Activated CD8-positive, alpha-beta memory T cell treated with anti-CD3 and anti-CD28 coated beads, Interleukin-2, amount 50 U/mL, for 48 hours (primary cell): Measurements from ENCODE around the gene PRUNE2.
"Not testable (repeated sequence)": the region's sequence is repeated elsewhere in the genome, so short reads cannot be mapped to it uniquely, and the experiment has no call there.

Experiments used
- DNase-seq: peaks from one replicate; pipeline ENCODE4 v3.0.0-alpha.2; 2020

Gene PRUNE2

DNA sequence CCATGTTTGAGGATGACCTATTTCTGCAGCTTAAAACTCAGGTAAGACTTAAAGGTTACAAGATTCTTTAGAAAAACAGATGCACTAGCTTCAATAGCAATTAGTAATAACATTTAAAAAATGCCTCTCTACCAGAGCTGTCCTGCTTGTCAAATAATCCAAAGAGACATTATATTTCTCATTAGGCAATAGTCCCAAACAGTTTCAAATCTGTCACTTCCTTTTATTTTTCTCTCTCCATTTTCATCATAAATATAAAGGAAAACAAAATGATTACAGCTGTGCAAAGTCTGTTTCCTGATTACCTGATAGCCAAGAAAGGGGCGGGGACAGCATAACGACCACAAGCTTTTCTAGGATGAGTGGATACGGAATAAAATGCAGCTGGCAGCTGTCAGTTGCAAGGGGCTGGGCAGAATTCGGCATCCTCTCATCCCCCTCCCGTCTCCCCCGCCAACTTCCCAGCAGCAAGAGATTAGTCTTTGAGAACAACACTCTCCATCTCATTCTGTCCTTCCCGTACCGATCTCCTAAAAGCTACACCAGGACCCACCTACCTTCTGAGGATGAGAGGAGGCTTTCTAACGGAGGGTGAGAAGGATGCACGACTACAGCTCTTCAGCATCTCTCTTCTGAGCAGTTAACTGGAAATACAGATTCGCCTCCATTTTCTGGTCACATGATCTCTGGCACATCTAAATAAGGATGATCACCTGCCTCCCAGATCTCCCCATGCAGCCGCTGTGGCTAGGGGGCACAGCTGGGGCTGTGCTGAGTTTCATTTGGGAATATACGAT is 214.2 kb downstream of the PRUNE2 start:
- no peak for DNase-seq

DNA sequence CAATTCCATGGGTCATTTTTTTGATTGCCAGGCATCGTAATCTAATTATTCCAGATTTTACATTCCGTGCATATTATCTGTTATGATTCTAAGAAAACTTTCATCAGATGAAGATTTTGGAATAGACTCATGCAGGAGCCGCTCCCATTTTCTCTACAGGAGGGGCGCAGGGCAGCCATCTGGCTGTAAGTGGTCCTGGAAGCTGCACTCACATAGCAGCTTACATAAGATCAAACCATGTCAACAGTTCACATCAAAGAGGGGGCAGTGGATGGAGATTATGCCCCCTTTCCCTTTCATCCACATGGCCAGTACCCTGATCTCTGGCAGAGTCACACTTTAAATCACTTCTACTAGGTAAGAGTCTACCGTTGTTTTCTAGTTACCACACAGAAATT is 214.9 kb downstream of the PRUNE2 start:
- DNase-seq = no peak

DNA sequence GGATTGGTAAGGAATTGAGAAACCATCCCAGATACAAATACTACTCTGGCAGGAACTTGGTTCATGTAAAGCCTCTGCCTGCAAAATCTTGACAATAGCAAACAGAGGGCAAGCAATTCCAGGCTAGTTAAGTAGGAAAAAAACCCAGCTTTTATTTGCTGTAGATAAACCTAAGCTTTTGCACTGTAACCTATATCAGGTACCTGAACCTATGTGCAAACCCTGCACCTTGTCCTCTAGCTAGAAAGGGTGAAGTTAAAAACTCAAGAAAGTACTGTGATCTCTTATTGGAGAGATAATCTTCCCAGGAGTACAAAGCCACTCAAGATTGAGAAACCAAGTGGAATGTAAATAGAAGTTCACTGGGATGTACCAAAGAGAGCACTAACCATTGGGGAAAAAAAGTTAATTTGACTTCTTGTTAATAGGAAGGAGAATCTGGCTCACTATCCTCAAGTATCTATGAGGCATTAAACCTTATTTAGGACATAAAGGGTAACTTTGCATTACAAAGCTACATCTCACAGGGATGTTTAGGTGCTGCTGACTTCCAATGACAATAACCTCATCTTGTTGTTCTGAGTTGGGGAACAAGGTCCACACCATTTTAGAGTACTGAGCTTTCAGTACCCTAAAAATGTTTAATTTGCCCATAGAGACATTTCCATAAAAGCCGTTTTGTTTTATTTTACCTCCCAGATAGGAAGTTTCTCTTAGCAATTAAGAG is 215.5 kb downstream of the PRUNE2 start:
- no peak for DNase-seq

DNA sequence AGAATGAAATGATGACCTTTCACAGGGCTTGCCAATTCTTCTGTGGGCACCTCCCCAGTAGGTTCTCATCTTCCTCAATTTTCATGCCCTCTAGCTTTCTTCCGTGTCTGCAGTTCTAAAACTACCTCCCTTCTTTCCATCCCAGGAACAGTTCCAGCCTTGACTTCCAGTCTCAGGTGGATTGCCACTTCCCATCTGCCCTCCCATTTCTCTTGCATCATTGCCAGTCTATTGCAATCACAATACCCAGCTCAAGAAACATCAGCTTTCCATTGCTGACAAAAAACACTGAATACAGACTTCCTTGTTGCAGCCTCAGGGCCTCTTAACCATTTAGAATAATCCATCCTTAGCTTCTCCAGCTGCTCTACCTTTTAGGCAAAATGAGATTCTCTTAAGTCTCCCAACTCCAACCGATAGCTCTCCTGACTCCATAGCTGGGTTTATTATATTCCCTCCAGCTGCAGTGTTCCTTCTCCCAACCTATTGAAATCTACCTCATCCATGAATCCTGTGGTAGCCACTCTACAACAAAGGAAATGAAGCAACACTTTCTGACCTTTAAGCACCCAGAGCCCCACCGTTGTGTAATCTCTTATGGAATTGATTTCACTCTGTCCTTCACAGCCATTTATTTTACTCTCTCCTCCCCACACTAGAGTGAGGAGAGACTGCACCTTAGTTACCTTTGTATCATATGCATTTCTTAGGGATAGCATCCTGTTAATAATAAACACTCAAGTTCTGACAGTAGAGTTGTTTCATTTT is 217.3 kb downstream of the PRUNE2 start:
- no peak for DNase-seq

DNA sequence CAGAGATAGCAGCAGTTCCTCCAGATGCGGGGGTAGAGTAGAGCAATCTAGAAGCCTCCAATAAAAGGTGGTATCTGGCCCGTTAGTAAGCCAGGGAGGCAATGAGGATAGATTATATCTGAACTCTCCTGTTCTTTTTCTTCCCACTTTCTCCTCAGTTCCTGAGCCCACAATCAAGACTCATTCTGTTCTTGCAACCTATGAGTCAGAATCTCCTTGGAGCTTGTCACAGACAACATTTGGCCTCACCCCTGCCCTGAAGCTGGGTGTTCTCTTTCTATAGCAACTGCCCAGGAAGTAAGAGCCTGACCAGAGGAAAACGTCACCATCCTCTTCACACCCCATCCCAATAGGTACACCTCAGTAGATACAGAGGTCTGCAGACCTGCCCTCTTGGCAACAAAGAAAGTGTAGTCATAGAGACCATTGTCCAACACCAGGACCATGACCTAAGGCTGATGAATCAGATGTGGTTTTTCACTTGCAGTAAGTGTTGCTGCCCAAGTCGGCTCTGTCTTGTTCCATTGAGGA is 218.0 kb downstream of the PRUNE2 start:
- DNase-seq = no peak

DNA sequence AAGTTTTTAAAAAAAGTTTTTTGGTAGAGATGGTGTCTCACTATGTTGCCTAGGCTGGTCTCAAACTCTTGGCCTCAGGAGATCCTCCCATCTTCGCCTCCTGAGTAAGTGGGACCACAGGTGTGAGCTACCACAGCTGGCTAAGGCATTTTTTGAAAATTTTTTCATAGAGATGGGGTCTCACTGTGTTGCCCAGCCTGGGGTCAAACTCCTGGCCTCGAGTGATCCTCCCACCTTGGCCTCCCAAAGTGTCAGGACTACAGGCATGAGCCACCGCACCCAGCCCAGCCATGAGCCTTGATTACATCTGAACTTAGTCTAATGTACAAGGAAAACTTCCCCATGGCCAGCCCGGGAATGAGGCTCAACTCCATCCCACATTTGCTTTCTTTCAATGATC is 219.2 kb downstream of the PRUNE2 start:
- DNase-seq = no peak

DNA sequence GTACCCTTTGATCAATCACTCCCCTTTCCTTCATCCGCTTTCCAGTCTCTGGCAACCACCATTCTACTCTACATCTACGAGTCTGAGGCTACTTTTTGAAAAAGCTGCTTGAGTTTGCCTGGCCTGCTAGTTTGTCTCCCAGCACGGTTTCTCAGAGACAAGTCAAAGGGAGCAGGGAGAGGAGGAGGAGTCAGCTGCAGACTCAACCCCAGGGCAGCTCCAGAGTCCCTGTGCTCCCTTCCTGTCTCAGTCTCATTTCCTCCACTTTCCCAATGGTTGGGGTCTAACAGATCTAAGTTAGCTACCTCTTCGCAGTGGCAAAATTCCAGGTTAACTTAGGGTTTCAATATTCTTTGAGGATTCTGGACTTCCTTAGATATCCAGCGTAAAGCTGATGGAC is 221.7 kb downstream of the PRUNE2 start:
- no peak for DNase-seq

DNA sequence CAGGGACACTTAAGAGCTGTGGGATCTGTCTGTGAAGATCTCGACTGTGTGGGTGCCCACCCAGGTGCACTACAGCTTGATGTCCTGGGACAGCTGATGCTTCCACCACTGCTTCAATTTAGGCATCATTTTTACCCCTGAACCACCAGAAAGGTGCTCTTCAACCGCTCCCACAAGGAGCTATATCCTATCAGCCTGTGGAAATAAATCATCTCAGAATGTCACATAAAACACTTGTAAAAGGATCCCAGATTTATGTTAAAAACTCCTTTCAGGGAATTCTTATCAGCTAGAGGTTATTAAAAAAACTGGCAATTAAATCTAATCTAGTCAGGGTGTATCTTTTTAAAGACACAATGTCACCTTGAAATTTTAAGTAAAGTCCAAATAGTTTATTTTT is 224.4 kb downstream of the PRUNE2 start:
- no peak for DNase-seq

DNA sequence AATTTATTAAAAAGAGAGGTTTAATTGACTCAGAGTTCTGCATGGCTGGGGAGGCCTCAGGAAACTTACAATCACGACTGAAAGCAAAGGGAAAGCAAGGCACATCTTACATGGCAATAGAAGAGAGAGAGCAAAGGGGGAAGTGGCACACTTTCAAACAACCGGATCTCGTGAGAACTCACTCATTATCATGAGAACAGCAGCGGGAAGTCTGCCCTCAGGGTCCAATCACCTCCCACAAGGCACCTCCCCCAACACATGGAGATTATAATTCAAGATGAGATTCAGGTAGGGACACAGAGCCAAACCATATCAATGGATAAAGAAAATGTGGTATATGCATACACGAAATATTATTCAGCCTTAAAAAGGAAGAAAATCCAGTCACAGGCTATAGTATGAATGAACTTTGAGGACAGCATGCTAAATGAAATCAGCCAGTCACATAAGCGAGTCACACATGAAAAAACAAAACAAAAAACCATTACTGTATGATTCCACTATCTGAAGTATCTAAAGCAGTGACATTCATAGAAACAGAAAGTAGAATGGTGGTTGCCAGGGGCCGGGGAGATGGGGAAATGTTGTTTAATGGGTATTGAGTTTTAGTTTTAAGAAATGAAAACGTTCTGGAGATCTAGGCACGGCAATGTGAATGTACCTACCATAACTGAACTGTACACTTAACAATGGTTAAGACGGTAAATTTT is 225.0 kb downstream of the PRUNE2 start:
- DNase-seq = no peak

DNA sequence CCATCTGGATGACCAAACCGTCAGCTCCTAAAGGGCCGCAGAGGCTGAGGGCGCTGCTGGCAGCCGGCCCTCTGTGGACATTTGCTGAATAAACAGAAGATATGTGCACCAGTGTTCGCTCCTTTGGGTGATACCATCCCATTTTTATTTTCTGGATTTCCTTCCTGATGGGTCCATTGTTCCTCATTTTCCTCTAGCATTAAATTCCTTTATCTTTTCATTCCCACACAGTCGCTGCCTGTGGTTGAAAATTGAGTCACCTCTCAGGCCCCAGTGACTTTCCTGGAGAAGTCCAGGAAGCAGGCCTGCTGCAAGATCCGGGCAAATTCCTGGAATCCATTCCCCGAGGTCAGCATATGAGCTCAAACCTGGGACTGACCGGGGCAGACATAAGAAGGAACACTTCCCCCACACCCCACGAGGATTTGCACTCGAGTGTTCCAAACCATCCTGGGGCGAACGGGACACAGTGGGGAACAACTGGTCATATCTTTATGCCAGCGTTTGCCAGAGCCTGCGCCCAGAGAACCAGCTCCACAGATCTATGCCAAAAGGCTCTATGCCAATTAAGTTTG is 228.3 kb downstream of the PRUNE2 start:
- no peak for DNase-seq

DNA sequence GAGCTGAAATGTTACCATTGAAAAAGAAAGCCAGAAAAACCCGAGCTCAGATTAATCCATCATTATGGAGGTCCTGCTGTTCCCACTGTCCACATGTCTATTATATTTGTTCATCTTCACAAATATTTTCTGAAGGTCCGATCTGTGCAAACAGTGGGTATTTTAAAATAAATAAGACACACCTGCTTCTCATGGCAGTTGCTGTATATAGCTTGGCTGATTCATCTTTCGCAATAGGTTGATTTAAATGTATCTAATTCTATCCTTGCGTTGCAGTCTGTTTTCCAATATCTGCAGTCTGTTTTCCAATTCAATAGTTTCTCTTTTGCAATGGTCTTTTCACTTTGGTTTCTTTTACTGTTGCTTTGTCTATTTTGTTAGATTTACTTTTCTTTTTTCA is 229.1 kb downstream of the PRUNE2 start:
- DNase-seq = no peak

DNA sequence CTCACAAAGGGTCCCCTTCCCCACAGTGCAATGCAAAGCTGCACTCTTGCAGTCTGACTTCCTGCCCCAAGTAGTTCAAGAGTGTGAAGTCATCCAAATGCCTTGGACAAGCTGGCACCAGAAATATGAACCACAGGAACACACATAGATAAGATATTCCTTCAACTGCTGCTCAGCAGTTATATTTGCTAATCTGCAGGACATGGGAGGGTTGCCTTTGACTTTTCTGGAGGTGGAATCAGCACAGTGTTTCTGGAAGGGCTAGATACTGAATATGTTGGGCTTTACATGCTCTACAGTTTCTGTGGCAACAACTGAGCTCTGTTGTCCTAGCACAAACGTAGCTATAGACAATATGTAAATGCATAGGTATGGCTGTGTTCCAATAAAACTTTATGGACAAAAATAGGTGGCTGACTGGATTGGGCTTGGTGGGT is 238.4 kb downstream of the PRUNE2 start:
- no peak for DNase-seq

DNA sequence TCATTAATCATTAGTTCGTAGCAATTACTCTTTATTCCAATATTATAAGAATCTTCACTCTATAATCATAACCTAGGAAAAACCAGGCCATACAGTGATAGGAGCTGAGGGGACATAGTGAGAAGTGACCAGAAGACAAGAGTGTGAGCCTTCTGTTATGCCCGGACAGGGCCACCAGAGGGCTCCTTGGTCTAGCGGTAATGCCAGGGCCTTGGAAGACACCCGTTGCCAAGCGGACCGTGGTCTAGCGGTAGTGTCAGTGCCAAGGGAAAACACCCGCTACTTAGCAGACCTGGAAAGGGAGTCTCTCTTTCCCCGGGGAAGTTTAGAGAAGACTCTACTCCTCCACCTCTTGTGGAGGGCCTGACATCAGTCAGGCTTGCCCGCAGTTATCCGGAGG is 239.9 kb downstream of the PRUNE2 start:
- not testable (repeated sequence) for DNase-seq

DNA sequence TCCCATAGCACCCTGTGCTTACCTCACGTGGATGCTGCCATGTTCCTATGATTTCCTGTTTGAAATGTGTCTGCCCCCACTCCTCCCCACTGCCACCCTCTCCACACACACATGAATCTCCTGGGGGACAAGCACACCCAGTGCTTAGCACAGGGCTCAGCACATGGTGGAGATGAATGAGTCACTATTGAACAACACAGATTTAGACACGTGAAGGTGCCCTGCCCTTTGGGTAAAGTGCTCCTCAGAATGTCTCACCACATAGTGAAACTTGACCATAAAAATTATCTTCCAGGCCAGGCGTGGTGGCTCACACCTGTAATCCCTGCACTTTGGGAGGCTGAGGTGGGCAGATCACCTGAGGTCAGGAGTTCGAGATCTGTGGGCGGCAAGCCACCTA is 240.5 kb downstream of the PRUNE2 start:
- no peak for DNase-seq

DNA sequence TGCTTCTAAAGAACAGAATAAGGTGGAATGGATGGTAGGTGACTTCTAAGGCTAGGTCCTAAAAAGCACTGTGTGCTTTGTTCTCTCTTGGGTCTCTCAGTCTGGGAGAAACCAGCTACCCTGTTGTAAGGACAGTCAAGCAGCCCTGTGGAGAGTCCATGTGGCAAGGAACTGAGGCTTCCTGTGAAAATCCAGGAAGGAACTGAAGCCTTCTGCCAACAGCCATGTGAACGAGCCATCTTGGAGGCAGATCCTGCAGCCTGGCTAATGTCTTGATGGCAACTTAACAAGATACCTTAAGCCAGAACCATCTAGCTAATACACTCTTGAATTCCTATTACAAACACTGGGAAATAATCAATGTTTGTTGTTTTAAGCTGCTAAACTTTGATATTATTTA is 241.8 kb downstream of the PRUNE2 start:
- DNase-seq = no peak

DNA sequence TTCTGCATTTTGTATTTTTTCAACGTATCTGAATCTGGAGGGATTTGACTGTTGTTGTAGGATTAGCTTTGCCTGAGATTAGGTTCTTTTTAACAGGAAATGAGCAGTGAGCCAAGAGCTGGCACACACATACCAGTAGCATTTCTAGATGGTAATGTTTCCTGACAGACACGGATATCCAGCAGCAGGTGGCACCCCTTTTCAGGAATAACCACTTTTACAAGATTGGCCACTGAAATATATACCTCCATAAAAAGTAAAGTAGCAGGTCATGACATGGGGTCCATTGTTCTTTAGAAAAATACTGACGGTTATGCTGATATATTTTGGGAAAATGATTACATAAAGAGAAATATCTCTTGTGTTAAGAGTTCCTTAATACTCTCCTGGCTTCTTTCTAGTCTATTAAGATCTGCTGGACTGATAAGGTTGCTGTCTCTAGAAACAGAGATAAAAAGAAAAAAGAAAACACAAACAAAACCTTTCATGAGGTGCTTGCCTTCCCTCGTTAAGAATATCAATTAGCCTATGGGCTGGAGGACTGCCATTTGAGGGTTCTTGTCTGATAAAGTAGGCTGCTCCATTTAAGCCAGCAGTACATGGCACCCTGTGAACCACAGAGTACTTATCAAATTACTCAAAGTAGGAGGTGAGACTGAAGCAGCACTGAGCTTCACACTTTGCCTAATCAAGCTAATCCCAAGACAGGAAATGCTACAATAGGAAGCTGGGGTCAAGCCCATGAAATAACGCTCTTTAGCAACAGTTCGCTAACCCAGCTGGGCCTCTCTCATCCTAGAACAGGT is 243.2 kb downstream of the PRUNE2 start:
- no peak for DNase-seq

DNA sequence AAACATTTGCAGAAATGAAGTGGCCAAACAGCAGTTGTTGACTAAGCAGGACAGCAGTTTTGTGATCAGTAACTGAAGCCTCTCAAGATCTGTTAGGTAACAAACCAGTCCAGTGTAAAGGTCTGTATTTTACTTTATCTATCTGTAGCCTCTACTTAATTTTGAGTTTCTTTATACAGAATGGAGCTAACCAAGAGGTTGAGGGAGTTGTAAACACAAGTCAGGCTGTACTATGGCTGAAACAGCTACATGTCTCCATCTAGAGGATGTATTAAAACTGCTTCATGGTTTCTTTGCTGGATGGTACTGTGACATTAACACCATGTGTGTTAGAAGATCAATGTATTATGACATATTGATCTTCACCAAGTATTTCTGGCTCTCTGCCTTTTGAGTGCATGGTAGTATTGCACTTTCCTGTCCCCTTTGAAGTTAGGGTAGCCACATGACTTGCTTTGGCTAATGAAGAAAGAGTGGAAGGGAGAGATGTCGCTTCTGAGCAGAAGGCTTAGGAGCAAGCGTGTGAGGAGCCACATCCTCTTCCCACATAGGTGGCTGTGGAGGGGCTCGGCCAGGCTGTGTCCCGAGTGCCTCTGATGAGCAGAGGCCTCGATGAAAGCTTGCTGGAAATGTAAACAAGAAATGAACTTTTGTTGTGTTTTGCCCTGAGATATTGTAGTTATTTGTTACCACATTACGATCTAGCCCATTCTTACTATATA is 247.2 kb downstream of the PRUNE2 start:
- DNase-seq = no peak

DNA sequence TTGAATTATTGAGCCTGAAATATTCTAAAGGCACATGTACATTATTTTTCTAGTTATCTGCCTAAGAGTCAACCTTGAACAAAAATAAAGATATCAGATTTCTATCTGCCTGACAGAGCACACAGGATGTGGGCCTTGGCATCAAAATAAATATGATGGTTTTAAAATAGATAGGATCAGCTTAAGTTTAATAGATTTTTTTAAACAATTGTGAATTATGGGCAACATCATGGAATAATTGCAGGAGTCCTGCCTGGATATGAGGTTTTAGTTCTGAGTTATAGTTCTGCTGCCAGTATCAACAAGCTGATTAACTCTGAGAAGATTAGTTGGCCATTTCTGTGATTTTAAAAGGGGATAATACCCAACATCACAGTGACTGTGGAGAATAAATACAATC is 248.6 kb downstream of the PRUNE2 start:
- no peak for DNase-seq

DNA sequence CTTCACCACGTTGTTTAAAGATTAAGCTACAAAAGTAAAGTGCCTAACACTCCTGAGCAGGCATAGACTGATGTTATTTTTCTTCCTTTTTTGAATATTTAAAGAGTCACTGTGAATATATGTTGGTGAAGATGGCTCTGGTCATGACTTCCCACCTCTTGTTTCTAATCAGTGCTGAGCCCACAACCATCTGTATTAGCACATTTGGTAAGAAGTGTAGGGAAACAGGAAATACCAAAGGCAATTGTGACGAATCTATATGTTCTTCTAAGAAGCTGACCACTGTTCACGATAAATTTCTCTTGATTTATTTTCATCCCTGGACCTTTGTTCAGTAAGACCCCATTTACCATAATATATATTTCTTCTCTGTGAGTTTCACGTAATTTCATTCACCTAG is 249.9 kb downstream of the PRUNE2 start:
- no peak for DNase-seq

DNA sequence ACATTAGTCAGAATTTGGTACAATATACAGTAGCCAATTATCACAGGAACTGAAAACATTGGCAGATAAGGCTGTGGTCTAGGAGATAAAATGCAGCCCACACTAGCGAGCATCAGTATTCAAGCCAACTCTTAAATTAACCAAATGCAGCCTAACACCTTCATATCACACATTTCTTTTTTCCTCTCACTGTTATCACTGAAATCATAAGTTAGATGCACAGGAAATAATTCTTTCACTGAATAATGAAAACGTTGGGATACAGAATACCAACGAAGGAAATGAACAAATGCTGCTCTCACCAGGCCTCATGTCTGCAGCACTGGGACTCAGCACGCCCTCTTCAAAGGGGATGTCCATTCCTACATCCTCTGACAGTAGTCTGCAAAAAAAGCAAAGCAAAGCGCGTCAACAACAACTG is 250.8 kb downstream of the PRUNE2 start:
- no peak for DNase-seq

DNA sequence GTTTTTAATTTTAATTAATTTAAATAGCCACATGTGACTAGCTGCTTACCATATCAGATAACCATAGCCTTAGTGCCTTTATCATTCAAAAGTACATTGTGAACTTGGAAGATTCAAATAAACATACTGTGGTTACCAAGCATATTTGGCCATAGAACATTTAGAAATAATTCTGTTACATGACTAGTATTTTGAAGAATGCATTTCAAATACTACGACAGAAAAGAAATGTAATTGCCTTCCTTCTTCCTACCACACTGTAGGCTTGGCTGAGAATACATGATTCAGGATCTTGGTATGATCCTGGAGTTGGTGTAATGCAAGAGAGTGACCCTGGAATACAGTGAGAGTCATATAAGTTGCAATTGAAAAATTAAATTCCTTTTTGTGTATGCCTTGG is 251.3 kb downstream of the PRUNE2 start:
- no peak for DNase-seq
